Caki2 (cell line): ENCODE measurements around the gene SAFB. TPM values are rescaled to one million over a fixed set of nuclear protein-coding genes. Genes with fewer than 3 reads are reported as not detected.
A peak's percentile ranks its signal among the peaks of the same experiment; 100 is the strongest.

ENCODE experiments used
- DNase-seq: peaks from one replicate; pipeline ENCODE4 v3.0.0-alpha.2; 2015; ENCODE audit warnings: low read depth
- in situ Hi-C: cut with HindIII; loops from 2 replicates; pipeline ENCODE4 v1.10.0; 2016; ENCODE audit warnings: low sequenced_read_pairs, low pct_unique_long_range_greater_than_20kb, mixed read lengths
- total RNA-seq: library from RNA; depleted of rRNA; stranded (reverse); fragments of >200 nt; shearing (Covaris generic); gene quantifications from 2 replicates; pipeline ENCODE4 v1.2.3, GENCODE V29; 2014; ENCODE audit warnings: low replicate concordance

Gene SAFB
- total RNA-seq, 1 experiment from 2014 or later = 35.5 TPM

GRCh38 chr19:5648464-5648863 lies 25.6 kb downstream of the SAFB start:
- in situ Hi-C loops = no loop called here
- no peak for DNase-seq

- in situ Hi-C loops = no loop called here
- DNase-seq = no peak
These were observed 28.5 kb downstream of the SAFB start for GRCh38 chr19:5651361-5651760.

GRCh38 chr19:5652261-5652660 lies 29.4 kb downstream of the SAFB start:
- no peak for DNase-seq
- in situ Hi-C loops = no loop called here

DNA sequence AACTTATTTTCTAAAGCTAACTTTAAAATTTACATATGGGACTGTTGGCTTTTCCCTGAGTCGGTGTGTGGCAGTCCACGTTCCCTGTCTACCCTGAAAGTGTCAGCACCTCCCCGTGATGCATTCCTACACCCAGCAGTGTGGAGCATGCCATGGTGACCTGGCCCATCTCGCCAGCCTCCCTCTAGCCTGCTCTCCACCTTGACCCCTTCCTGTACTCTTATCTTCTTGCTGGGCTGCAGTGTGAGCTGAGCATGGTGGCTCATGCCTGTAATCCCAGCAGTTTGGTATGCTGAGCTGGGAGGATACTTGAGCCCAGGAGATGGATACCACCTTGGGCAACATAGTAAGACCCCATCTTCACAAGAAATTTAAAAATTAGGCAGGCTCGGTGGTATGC lies 32.0 kb downstream of the SAFB start:
- DNase-seq = no peak
- in situ Hi-C loops = no loop called here

DNA sequence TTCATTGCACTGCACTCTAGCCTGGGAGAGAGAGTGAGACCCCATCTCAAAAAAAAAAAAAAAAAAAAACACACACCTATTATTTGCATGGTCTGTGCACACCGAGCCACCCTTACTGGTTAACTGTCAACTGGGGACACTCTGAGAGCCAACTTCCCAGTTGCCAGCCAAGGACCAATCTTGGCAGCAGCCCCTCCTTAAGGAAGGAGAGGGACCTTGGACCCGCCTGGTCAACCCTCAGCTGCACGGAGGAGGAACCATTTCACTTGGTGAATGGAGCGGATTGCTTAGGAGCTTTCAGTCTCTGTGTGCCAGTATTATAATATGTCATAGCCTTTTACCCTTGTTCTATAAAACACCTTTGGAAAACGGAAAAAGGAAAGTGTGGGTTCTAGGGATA lies 32.5 kb downstream of the SAFB start:
- DNase-seq = no peak
- in situ Hi-C loops = no loop called here

- in situ Hi-C loops = no loop called here
- DNase-seq = no peak
These were observed 38.6 kb downstream of the SAFB start for GRCh38 chr19:5661483-5661882.

GRCh38 chr19:5663904-5664303 lies 41.0 kb downstream of the SAFB start:
- DNase-seq = no peak
- in situ Hi-C loops = no loop called here

DNA sequence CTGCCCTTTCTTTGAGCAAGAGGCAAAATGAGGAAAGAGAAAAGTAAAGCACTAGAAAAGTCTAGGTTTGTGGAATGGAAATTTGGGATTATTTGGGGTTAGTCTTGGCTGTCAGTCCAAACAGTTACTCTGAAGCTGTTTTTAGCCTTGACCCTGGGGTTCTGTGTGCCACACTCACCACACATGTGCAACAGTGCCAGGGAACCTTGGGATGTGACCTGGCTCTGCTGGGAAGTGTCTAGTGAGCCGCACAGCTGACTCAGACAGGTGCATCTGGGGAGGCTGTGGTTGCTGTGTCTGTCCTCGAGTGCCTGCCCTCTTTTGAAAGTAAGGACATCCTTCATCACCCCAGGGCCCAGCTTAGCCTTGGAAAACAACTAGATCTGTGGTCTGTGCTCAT lies 41.6 kb downstream of the SAFB start:
- no peak for DNase-seq
- in situ Hi-C loops = no loop called here

- peak; percentile 92 for DNase-seq
- in situ Hi-C loops = no loop called here
These were observed 43.1 kb downstream of the SAFB start for GRCh38 chr19:5665781-5666513.

DNA sequence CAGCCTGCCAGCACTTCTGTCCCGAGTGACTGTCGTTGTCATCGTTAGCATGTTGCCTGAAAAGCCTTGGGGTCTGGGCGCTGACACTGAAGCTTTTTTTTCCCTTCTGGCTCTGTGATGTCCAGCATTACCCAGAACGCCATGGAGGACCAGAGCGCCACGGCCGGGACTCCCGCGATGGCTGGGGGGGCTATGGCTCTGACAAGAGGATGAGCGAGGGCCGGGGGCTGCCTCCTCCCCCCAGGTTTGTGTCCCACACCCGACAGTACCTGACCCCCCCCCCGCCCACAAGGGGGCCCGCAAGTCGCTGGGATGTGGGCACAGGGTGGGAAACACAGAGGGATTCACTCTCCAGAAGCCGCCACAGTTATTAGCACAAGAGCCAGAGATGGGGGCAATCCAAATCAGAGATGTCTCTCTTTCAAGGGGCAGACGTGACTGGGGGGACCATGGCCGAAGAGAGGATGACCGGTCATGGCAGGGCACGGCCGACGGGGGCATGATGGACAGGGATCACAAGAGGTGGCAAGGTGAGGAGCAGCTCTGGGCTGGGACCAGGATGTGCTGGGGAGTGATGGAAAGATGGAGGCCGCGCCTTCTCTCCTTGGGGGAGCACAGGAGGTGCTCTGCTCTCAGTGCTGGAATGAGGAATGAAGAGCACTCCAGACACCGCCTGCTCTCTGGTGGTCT lies 44.2 kb downstream of the SAFB start:
- in situ Hi-C loops = no loop called here

GRCh38 chr19:5667751-5668271 lies 44.9 kb downstream of the SAFB start:
- in situ Hi-C loops = no loop called here
- DNase-seq = no peak

More for the DNA sequence above, 44.2 kb downstream of the SAFB start:
- no peak for DNase-seq

- in situ Hi-C loops = no loop called here
- DNase-seq = no peak
These were observed 46.3 kb downstream of the SAFB start for GRCh38 chr19:5669212-5669611.

- in situ Hi-C loops = no loop called here
- no peak for DNase-seq
These were observed 48.7 kb downstream of the SAFB start for GRCh38 chr19:5671600-5671999.

- DNase-seq = no peak
- in situ Hi-C loops = no loop called here
These were observed 50.0 kb downstream of the SAFB start for GRCh38 chr19:5672708-5673459.

DNA sequence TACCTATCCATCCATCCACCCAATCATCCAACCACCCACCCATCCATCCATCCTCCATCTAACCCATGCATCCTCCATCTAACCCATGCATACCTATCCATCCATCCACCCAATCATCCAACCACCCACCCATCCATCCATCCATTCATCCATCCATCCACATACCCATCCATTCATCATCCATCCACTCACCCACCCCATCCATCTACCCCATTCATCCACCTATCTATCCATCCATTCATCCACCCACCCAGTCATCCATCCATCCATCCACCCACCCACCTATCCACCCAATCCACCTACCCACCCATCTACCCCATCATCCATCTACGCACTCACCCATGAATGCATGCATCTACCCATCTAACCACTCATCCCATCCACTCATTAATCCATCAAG lies 50.9 kb downstream of the SAFB start:
- DNase-seq = no peak
- in situ Hi-C loops = no loop called here

DNA sequence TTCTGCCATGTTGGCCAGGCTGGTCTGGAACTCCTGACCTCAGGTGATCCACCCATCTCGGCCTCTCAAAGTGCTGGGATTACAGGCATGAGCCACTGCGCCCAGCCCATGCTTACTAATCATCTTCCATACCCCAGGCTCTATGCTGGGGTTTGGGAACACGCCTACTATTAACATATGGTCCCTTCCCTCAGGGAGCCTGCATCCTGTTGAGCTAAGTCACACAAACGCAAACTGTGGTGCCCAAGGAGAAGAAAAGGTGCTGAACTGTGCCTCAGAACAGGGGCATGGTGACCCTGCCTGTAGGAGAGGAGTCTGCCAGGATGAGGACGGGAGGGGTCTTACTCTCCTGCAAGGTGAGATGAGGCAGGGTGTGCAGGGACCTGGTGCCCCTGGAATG lies 51.8 kb downstream of the SAFB start:
- in situ Hi-C loops = no loop called here
- DNase-seq = no peak

GRCh38 chr19:5676105-5676771 lies 53.4 kb downstream of the SAFB start:
- no peak for DNase-seq
- in situ Hi-C loops = no loop called here

- DNase-seq = no peak
- in situ Hi-C loops = no loop called here
These were observed 53.9 kb downstream of the SAFB start for GRCh38 chr19:5676772-5677105.

GRCh38 chr19:5677136-5677535 lies 54.3 kb downstream of the SAFB start:
- in situ Hi-C loops = no loop called here
- DNase-seq = no peak
